GM12878 (cell line): ENCODE results near the gene COL4A1. TPM values are rescaled to one million over a fixed set of nuclear protein-coding genes. Genes with fewer than 3 reads are reported as not detected.

Experiments
- ATAC-seq: fragments of 200-7000 bp; cut with Tn5 transposase; 3 replicates; pipeline ENCODE4 v1.9.1; 2020; ENCODE audit warnings: mild to moderate bottlenecking, moderate library complexity
- BruUV-seq: library from RNA; stranded (reverse); fragments of 400-500 nt; replicated peaks from 2 replicates; lab custom pipeline; 2021; lab: Mats Ljungman, UMichigan
- CTCF ChIA-PET: fragments of 300-600 bp; sonication (Branson Sonifier 250); formaldehyde crosslinking; extraction: SDS; loops from one replicate; lab custom pipeline; 2021; ENCODE audit warnings: inconsistent platforms; lab: Yijun Ruan, JAX
- POLR2A ChIA-PET: fragments of 350-600 bp; formaldehyde crosslinking; extraction: SDS; loops from one replicate; lab custom pipeline; 2021; ENCODE audit warnings: inconsistent platforms; lab: Charles Lee
- RAD21 ChIA-PET: fragments of 300-600 bp; sonication (Branson Sonifier 250); formaldehyde crosslinking; loops from one replicate; lab custom pipeline; 2023; ENCODE audit warnings: antibody characterized with exemption; ENCODE audit not compliant: unreplicated experiment; lab: Charles Lee
- SMC1A ChIA-PET: fragments of 300-600 bp; sonication (Branson Sonifier 250); formaldehyde crosslinking; loops from one replicate; lab custom pipeline; 2023; ENCODE audit not compliant: unreplicated experiment, uncharacterized antibody; lab: Charles Lee
- DNase-seq: peaks from one replicate; pipeline ENCODE4 v3.0.0-alpha.2; 2011; ENCODE audit warnings: low read depth, low spot score
- FAIRE-seq: peaks from 3 replicates; lab custom pipeline; 2011; peaks lifted over from hg19 to GRCh38; lab: Jason Lieb, UNC
- H2AFZ ChIP-seq: 2 replicates; pipeline ENCODE4 v1.6.0; 2011; ENCODE audit warnings: low read depth, low read length, control low read depth; ENCODE audit not compliant: control insufficient read depth
- H3K27ac ChIP-seq: 2 replicates; pipeline ENCODE4 v1.5.1; 2011; ENCODE audit warnings: control low read depth; ENCODE audit not compliant: control insufficient read depth, insufficient read depth
- H3K27me3 ChIP-seq, 2 experiments: replicated peaks in 1 of 2; 2 replicates each; pipeline versions ENCODE4 v1.6.0 to v1.6.1; 2011; ENCODE audit warnings: low read length in 1 of 2; ENCODE audit not compliant: control insufficient read depth in 2 of 2, insufficient read depth in 2 of 2
- H3K36me3 ChIP-seq, 2 experiments: 2 replicates each; pipeline ENCODE4 v1.5.1; 2011; ENCODE audit warnings: low read length in 1 of 2; ENCODE audit not compliant: control insufficient read depth in 2 of 2, insufficient read depth in 2 of 2
- H3K4me1 ChIP-seq: 2 replicates; pipeline ENCODE4 v1.6.1; 2011; ENCODE audit warnings: mild to moderate bottlenecking, low read length, moderate library complexity, mixed read lengths; ENCODE audit not compliant: control insufficient read depth, insufficient read depth
- H3K4me2 ChIP-seq: 2 replicates; pipeline ENCODE4 v1.6.0; 2011; ENCODE audit warnings: control low read depth; ENCODE audit not compliant: control insufficient read depth, insufficient read depth
- H3K4me3 ChIP-seq: fragments of 200-600 bp; sonication (generic); 2 replicates; pipeline ENCODE4 v1.5.1; 2016
- H3K79me2 ChIP-seq: 2 replicates; pipeline ENCODE4 v1.6.0; 2011; ENCODE audit warnings: low read length; ENCODE audit not compliant: control insufficient read depth, insufficient read depth
- H3K9ac ChIP-seq: 2 replicates; pipeline ENCODE4 v1.8.0; 2011; ENCODE audit warnings: low read length, control low read depth, mixed read lengths; ENCODE audit not compliant: control insufficient read depth, insufficient read depth
- H3K9me3 ChIP-seq: replicated peaks from 3 replicates; pipeline ENCODE4 v1.5.1; 2011; ENCODE audit warnings: mild to moderate bottlenecking, low read length; ENCODE audit not compliant: control insufficient read depth, insufficient read depth
- H4K20me1 ChIP-seq: 2 replicates; pipeline ENCODE4 v1.6.0; 2011; ENCODE audit not compliant: control insufficient read depth, insufficient read depth
- BACH1 ChIP-seq: fragments of 450-650 bp; IDR thresholded peaks from 2 replicates; pipeline ENCODE4 v1.6.1; 2017; ENCODE audit warnings: mild to moderate bottlenecking, borderline replicate concordance
- BCL11A ChIP-seq: IDR thresholded peaks from 2 replicates; pipeline ENCODE4 v1.6.1; 2011; ENCODE audit warnings: low read depth, low read length
- CBFB ChIP-seq: IDR thresholded peaks from 2 replicates; pipeline ENCODE4 v1.6.1; 2016; ENCODE audit warnings: antibody characterized with exemption, low read depth
- CBX3 ChIP-seq: fragments of 200-600 bp; sonication (generic); IDR thresholded peaks from 2 replicates; pipeline ENCODE4 v1.6.1; 2016; ENCODE audit warnings: low read depth, borderline replicate concordance
- CHD1 ChIP-seq: IDR thresholded peaks from 2 replicates; pipeline ENCODE4 v1.6.1; 2012; ENCODE audit warnings: low read depth, low read length, improper control_type of control experiment
- HCFC1 ChIP-seq: fragments of 150-350 bp; IDR thresholded peaks from 2 replicates; pipeline ENCODE4 v1.6.1; 2014; ENCODE audit warnings: low read length
- KDM1A ChIP-seq: fragments of 200-600 bp; sonication (generic); IDR thresholded peaks from 2 replicates; pipeline ENCODE4 v1.6.1; 2016; ENCODE audit warnings: borderline replicate concordance
- MXI1 ChIP-seq: fragments of 150-350 bp; IDR thresholded peaks from 2 replicates; pipeline ENCODE4 v1.6.1; 2011; ENCODE audit warnings: low read depth, mild to moderate bottlenecking, inconsistent platforms, low read length, improper control_type of control experiment
- RBBP5 ChIP-seq: fragments of 200-600 bp; sonication (generic); conservative IDR thresholded peaks from 2 replicates; pipeline ENCODE4 v1.6.1; 2016
- SRF ChIP-seq, 2 experiments: IDR thresholded peaks; 2 replicates each; pipeline ENCODE4 v1.6.1; 2011; ENCODE audit warnings: low read depth in 2 of 2, low read length in 2 of 2, mild to moderate bottlenecking in 1 of 2, moderate library complexity in 1 of 2
- STAT1 ChIP-seq: fragments of 450-650 bp; conservative IDR thresholded peaks from 2 replicates; pipeline ENCODE4 v1.6.1; 2014; ENCODE audit warnings: antibody characterized with exemption, mild to moderate bottlenecking
- SUPT20H ChIP-seq: IDR thresholded peaks from 2 replicates; pipeline ENCODE4 v1.6.1; 2011; ENCODE audit warnings: low read depth, mild to moderate bottlenecking, low read length, moderate library complexity, borderline replicate concordance; ENCODE audit not compliant: control insufficient read depth
- TAF1 ChIP-seq: IDR thresholded peaks from 2 replicates; pipeline ENCODE4 v1.6.1; 2011; ENCODE audit warnings: mild to moderate bottlenecking, low read depth, low read length, borderline replicate concordance
- USF1 ChIP-seq: IDR thresholded peaks from 2 replicates; pipeline ENCODE4 v1.6.1; 2011; ENCODE audit warnings: borderline replicate concordance, low read depth, mild to moderate bottlenecking, moderate library complexity, mixed read lengths, low read length; ENCODE audit not compliant: insufficient read depth; ENCODE audit errors: extremely low read length
- WGBS: methylation state at CpG from one replicate; pipeline ENCODE4 v1.1.6; 2016; ENCODE audit warnings: low lambda C conversion rate; ENCODE audit not compliant: insufficient replicate concordance, insufficient coverage; ENCODE audit errors: missing lambda C conversion rate; 5-methylcytosine and 5-hydroxymethylcytosine counted together
- in situ Hi-C: fragments of 300-500 bp; cut with MboI; formaldehyde crosslinking; loops from 9 replicates; pipeline ENCODE4 v1.14.3; 2018; ENCODE audit warnings: mixed read lengths
- intact Hi-C: fragments of 100-400 bp; cut with micrococcal nuclease; formaldehyde crosslinking; loops from one replicate; pipeline ENCODE4 v1.14.2; 2022; ENCODE audit not compliant: unreplicated experiment
- polyA plus RNA-seq, 11 experiments: library from polyadenylated mRNA; depleted of rRNA in 4 of 11; unstranded in 6 of 11; stranded (reverse) in 5 of 11; fragments of >200 nt; fragmentation: Nextera tagmentation in 4 of 11; fragmentation: Illumina TruSeq in 1 of 11; extraction: Ambion mirVana in 4 of 11; extraction: Trizol in 1 of 11; gene quantifications; 1 replicate in 1 of 11; 2 replicates in 10 of 11; pipeline versions ENCODE4 v1.2.1 to v1.2.3, GENCODE V29; 2011 to 2016; ENCODE audit warnings: inconsistent platforms in 2 of 11, missing spikeins in 2 of 11, low read depth in 1 of 11
- total RNA-seq, 4 experiments: library from RNA; depleted of rRNA in 3 of 4; stranded (reverse); fragments of >200 nt in 3 of 4; fragmentation: Illumina TruSeq in 1 of 4; extraction: Trizol in 1 of 4; gene quantifications; 2 replicates each; pipeline versions ENCODE4 v1.2.1 to v1.2.3, GENCODE V29; 2013 to 2021
- TF ChIP-seq, protein P1 (sequence below): fragments of 450-650 bp; IDR thresholded peaks from 2 replicates; pipeline ENCODE4 v1.6.1; 2016; ENCODE audit warnings: mild to moderate bottlenecking

COL4A1 gene
- total and polyA plus RNA-seq, 10 of the 15 experiments (the other 5 are each of a cell fraction or from before 2014, with no cell fraction given): 0.07 to 0.31 (median 0.13) TPM; not detected in 6

DNA sequence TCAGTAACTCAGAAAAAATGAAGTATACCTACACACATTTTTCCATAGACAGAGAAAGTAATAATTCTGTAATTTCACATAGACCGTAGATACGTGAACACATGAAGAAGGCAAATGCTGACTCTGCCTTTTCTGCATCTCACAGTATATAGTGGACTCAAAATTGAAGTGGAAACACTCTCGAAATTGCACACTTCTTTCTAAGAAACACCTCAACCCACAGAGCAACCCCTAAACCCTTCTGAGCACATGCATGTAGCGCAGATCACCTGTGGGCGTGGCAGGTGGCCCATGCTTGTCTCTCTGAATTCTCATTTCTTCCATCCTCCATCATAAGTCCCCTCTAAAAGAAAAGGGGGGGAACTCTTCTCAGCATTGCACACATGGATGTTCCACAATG, 34.7 kb downstream of the COL4A1 start:
- TF ChIP-seq CBFB (no peak), USF1 (no peak), STAT1 (no peak), BCL11A (no peak), HCFC1 (no peak), RBBP5 (no peak), CBX3 (no peak), SUPT20H (no peak), SRF (IDR thresholded peaks at IDR 0.05; ENCODE audit: low read depth in 2 of 2, low read length in 2 of 2) (no peak), CHD1 (no peak), BACH1 (no peak), KDM1A (no peak), TAF1 (no peak), MXI1 (no peak)
- TF ChIP-seq, protein P1, sequence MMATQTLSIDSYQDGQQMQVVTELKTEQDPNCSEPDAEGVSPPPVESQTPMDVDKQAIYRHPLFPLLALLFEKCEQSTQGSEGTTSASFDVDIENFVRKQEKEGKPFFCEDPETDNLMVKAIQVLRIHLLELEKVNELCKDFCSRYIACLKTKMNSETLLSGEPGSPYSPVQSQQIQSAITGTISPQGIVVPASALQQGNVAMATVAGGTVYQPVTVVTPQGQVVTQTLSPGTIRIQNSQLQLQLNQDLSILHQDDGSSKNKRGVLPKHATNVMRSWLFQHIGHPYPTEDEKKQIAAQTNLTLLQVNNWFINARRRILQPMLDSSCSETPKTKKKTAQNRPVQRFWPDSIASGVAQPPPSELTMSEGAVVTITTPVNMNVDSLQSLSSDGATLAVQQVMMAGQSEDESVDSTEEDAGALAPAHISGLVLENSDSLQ: no peak
- Histone ChIP-seq H3K4me1 (no peaks in the 10 kb centered on the region), H3K27me3 (peaks cover 3 to 4% of the 10 kb centered on the region in 2 experiments; a peak in 3 of 4 replicates), H3K79me2 (no peaks in the 10 kb centered on the region), H4K20me1 (no peaks in the 10 kb centered on the region), H2AFZ (no peak overlapping the region), H3K9me3 (no peaks in the 10 kb centered on the region), H3K4me2 (no peak overlapping the region), H3K4me3 (no peak overlapping the region), H3K36me3 (no peaks in the 10 kb centered on the region), H3K27ac (no peak overlapping the region), H3K9ac (no peak overlapping the region)
- ChIA-PET SMC1A (no interaction called here), RAD21 (no interaction called here), CTCF (no interaction called here), POLR2A (no interaction called here)
- DNase-seq (no peak), FAIRE-seq (no peak), ATAC-seq (no peak)
- 51% methylated on average over 5 of the region's 5 CpGs for WGBS
- intact Hi-C loops: no loop called here
- in situ Hi-C loops: no loop called here
- no TSS peak for BruUV-seq
